Nephron (organoid): ENCODE measurements around the gene ZEB2.

Experiments used
- H3K27ac Mint-ChIP-seq, 3 experiments: 2 replicates each; pipeline ENCODE4 v1.8.0; 2020; ENCODE audit warnings: mixed read lengths in 3 of 3, mild to moderate bottlenecking in 2 of 3, moderate library complexity in 1 of 3
- H3K27me3 Mint-ChIP-seq: 2 replicates; pipeline ENCODE4 v1.8.0; 2021; ENCODE audit warnings: low read depth, mild to moderate bottlenecking, moderate library complexity, mixed read lengths
- H3K36me3 Mint-ChIP-seq: 2 replicates; pipeline ENCODE4 v1.8.0; 2020; ENCODE audit warnings: low read depth, mixed read lengths
- H3K4me1 Mint-ChIP-seq: 2 replicates; pipeline ENCODE4 v1.8.0; 2020; ENCODE audit warnings: mixed read lengths
- H3K4me3 Mint-ChIP-seq, 3 experiments: 2 replicates each; pipeline ENCODE4 v1.8.0; 2020; ENCODE audit warnings: mild to moderate bottlenecking in 3 of 3, mixed read lengths in 3 of 3, moderate library complexity in 2 of 3
- H3K9me3 Mint-ChIP-seq: 2 replicates; pipeline ENCODE4 v1.8.0; 2020; ENCODE audit warnings: mixed read lengths
- CTCF ChIP-seq, 3 experiments: fragments of 200-600 bp; sonication (generic); IDR thresholded peaks; one replicate each; pipeline ENCODE4 v1.5.0; 2021; ENCODE audit warnings: antibody characterized with exemption in 3 of 3; ENCODE audit not compliant: unreplicated experiment in 3 of 3

The ZEB2 gene

GRCh38 chr2:144513388-144514101, 6.4 kb downstream of the ZEB2 start:
- Mint-ChIP-seq H3K9me3 (no peaks in the 10 kb centered on the region), H3K36me3 (peaks cover 48% of the 10 kb centered on the region), H3K4me1 (peaks cover 57% of the 10 kb centered on the region), H3K27me3 (peaks cover 13% of the 10 kb centered on the region), H3K4me3 (peak overlapping the region; percentile 92 to 96 (median 94)), H3K27ac (peak overlapping the region; percentile 98 to 99 (median 99))
- TF ChIP-seq CTCF (IDR thresholded peaks at IDR 0.05; ENCODE audit: unreplicated experiment in 3 of 3): no peak

- Mint-ChIP-seq H3K27ac (peak overlapping the region; percentile 98 to 99 (median 99)), H3K36me3 (peaks cover 52% of the 10 kb centered on the region), H3K27me3 (peaks cover 13% of the 10 kb centered on the region), H3K4me3 (peak overlapping the region; percentile 92 to 96 (median 94)), H3K4me1 (peaks cover 64% of the 10 kb centered on the region), H3K9me3 (no peaks in the 10 kb centered on the region)
- no peak for TF ChIP-seq CTCF (IDR thresholded peaks at IDR 0.05; ENCODE audit: unreplicated experiment in 3 of 3)
Measured at GRCh38 chr2:144512891-144513351, 7.0 kb downstream of the ZEB2 start.

GRCh38 chr2:144512470-144512869, 7.4 kb downstream of the ZEB2 start:
- no peaks in the 10 kb centered on the region for H3K9me3 Mint-ChIP-seq
- peaks cover 53% of the 10 kb centered on the region for H3K36me3 Mint-ChIP-seq
- peaks cover 10% of the 10 kb centered on the region for H3K27me3 Mint-ChIP-seq
- peak overlapping the region; percentile 98 to 99 (median 99) for H3K27ac Mint-ChIP-seq
- no peak for TF ChIP-seq CTCF (IDR thresholded peaks at IDR 0.05; ENCODE audit: unreplicated experiment in 3 of 3)
- H3K4me1 Mint-ChIP-seq: peaks cover 68% of the 10 kb centered on the region
- peak overlapping the region; percentile 92 to 96 (median 94) for H3K4me3 Mint-ChIP-seq

- Mint-ChIP-seq H3K4me1 (peaks cover 74% of the 10 kb centered on the region), H3K27me3 (peaks cover 9% of the 10 kb centered on the region), H3K4me3 (peak overlapping the region; percentile 92 to 96 (median 94)), H3K36me3 (peaks cover 52% of the 10 kb centered on the region), H3K9me3 (no peaks in the 10 kb centered on the region), H3K27ac (peak overlapping the region; percentile 98 to 99 (median 99))
- no peak for TF ChIP-seq CTCF (IDR thresholded peaks at IDR 0.05; ENCODE audit: unreplicated experiment in 3 of 3)
Measured at GRCh38 chr2:144511937-144512336, 8.0 kb downstream of the ZEB2 start.

GRCh38 chr2:144511226-144511810, 8.6 kb downstream of the ZEB2 start:
- Mint-ChIP-seq H3K27ac (peak overlapping the region; percentile 98 to 99 (median 99)), H3K9me3 (no peaks in the 10 kb centered on the region), H3K27me3 (peaks cover 9% of the 10 kb centered on the region)

More at GRCh38 chr2:144511226-144511810, 8.6 kb downstream of the ZEB2 start:
- Mint-ChIP-seq H3K4me3 (peak overlapping the region; percentile 69 to 94 (median 83)), H3K36me3 (peaks cover 51% of the 10 kb centered on the region), H3K4me1 (peaks cover 79% of the 10 kb centered on the region)
- no peak for TF ChIP-seq CTCF (IDR thresholded peaks at IDR 0.05; ENCODE audit: unreplicated experiment in 3 of 3)
